Esophagus muscularis mucosa (tissue), 3 donors: ENCODE results near the gene PTS.

Experiments used
- CTCF ChIP-seq, 3 experiments: fragments of 200-600 bp in 2 of 3; fragments of 450-650 bp in 1 of 3; sonication (generic) in 2 of 3; IDR thresholded peaks; one replicate each; pipeline ENCODE4 v1.5.1; 2017 to 2019; ENCODE audit warnings: antibody characterized with exemption in 3 of 3, mild to moderate bottlenecking in 2 of 3, moderate library complexity in 1 of 3
- EP300 ChIP-seq: sonication (generic); formaldehyde crosslinking; IDR thresholded peaks from one replicate; pipeline ENCODE4 v1.6.1; 2017; ENCODE audit warnings: antibody characterized with exemption

GRCh38 chr11:112216561-112217105 lies 9.6 kb upstream of the PTS start:
- TF ChIP-seq EP300 (no peak), CTCF (IDR thresholded peaks at IDR 0.05) (no peak)
